NCI-H2196 treated with DMSO at 0.1 percent for 48 hours (cell line): ENCODE results near the gene STK38L.

Source experiments
- DNase-seq: peaks from one replicate; lab custom pipeline; 2025; ENCODE audit not compliant: unreplicated experiment; lab: John Stamatoyannopoulos, UW

STK38L gene

GRCh38 chr12:27276275-27276674 is 32.2 kb downstream of the STK38L start:
- DNase-seq, result no peak

- peak; percentile 72 for DNase-seq
Observed at GRCh38 chr12:27277846-27278260, 33.8 kb downstream of the STK38L start.

GRCh38 chr12:27279826-27280225 is 35.7 kb downstream of the STK38L start:
- no peak for DNase-seq

GRCh38 chr12:27280412-27280811 is 36.3 kb downstream of the STK38L start:
- DNase-seq, result no peak

- DNase-seq, result no peak
Observed at GRCh38 chr12:27282754-27283153, 38.7 kb downstream of the STK38L start.

- DNase-seq, result no peak
Observed at GRCh38 chr12:27284021-27284420, 39.9 kb downstream of the STK38L start.

GRCh38 chr12:27284751-27285150 is 40.7 kb downstream of the STK38L start:
- no peak for DNase-seq

GRCh38 chr12:27285403-27285802 is 41.3 kb downstream of the STK38L start:
- no peak for DNase-seq

GRCh38 chr12:27289414-27289813 is 45.3 kb downstream of the STK38L start:
- no peak for DNase-seq

GRCh38 chr12:27290501-27291168 is 46.5 kb downstream of the STK38L start:
- no peak for DNase-seq

GRCh38 chr12:27291862-27292261 is 47.8 kb downstream of the STK38L start:
- no peak for DNase-seq

GRCh38 chr12:27292718-27293117 is 48.6 kb downstream of the STK38L start:
- DNase-seq, result no peak

GRCh38 chr12:27293463-27293862 is 49.4 kb downstream of the STK38L start:
- DNase-seq, result no peak

- DNase-seq, result no peak
Observed at GRCh38 chr12:27296674-27297073, 52.6 kb downstream of the STK38L start.

GRCh38 chr12:27297566-27297965 is 53.5 kb downstream of the STK38L start:
- no peak for DNase-seq

- DNase-seq, result no peak
Observed at GRCh38 chr12:27299102-27299501, 55.0 kb downstream of the STK38L start.

- DNase-seq, result no peak
Observed at GRCh38 chr12:27300226-27300625, 56.1 kb downstream of the STK38L start.

GRCh38 chr12:27303139-27304111 is 59.3 kb downstream of the STK38L start:
- DNase-seq, result peak; percentile 45

- no peak for DNase-seq
Observed at GRCh38 chr12:27304856-27305255, 60.8 kb downstream of the STK38L start.

GRCh38 chr12:27305673-27306456 is 61.8 kb downstream of the STK38L start:
- DNase-seq, result peak; percentile 73

GRCh38 chr12:27309293-27309994 is 65.4 kb downstream of the STK38L start:
- DNase-seq, result no peak
